GM23338 (cell line): ENCODE results near the gene DCLK3. TPM values are rescaled to one million over a fixed set of nuclear protein-coding genes. Genes with fewer than 3 reads are reported as not detected.
A peak's percentile ranks its signal among the peaks of the same experiment; 100 is the strongest.

Experiments used
- ATAC-seq: fragments of 200-7000 bp; cut with Tn5 transposase; 3 replicates; pipeline ENCODE4 v1.9.1; 2020
- DNase-seq: peaks from one replicate; pipeline ENCODE4 v3.0.0-alpha.2; 2015; ENCODE audit warnings: low spot score
- H2AFZ ChIP-seq: fragments of 200-600 bp; sonication (generic); 2 replicates; pipeline ENCODE4 v1.8.0; 2016; ENCODE audit warnings: antibody characterized with exemption, mild to moderate bottlenecking, moderate library complexity
- H3F3A ChIP-seq: fragments of 200-600 bp; sonication (generic); replicated peaks from 2 replicates; pipeline ENCODE4 v1.8.0; 2017; ENCODE audit warnings: antibody characterized with exemption, mixed run types, low read depth
- H3K27ac ChIP-seq: fragments of 200-600 bp; sonication (generic); 2 replicates; pipeline ENCODE4 v1.6.1; 2016; ENCODE audit warnings: low read depth
- H3K27me3 ChIP-seq: fragments of 200-600 bp; sonication (generic); 2 replicates; pipeline ENCODE4 v1.8.0; 2016; ENCODE audit warnings: mild to moderate bottlenecking, mixed run types, moderate library complexity; ENCODE audit not compliant: insufficient read depth
- H3K36me3 ChIP-seq: fragments of 200-600 bp; sonication (generic); 2 replicates; pipeline ENCODE4 v1.8.0; 2016; ENCODE audit warnings: mild to moderate bottlenecking; ENCODE audit not compliant: insufficient read depth
- H3K4me1 ChIP-seq: fragments of 200-600 bp; sonication (generic); 2 replicates; pipeline ENCODE4 v1.8.0; 2016; ENCODE audit warnings: mild to moderate bottlenecking, moderate library complexity; ENCODE audit not compliant: insufficient read depth
- H3K4me2 ChIP-seq: fragments of 200-600 bp; sonication (generic); 2 replicates; pipeline ENCODE4 v1.7.1; 2017; ENCODE audit warnings: mixed run types
- H3K4me3 ChIP-seq: fragments of 200-600 bp; sonication (generic); 2 replicates; pipeline ENCODE4 v1.6.1; 2016; ENCODE audit warnings: mixed run types
- H3K79me2 ChIP-seq: fragments of 200-600 bp; sonication (generic); replicated peaks from 2 replicates; pipeline ENCODE4 v1.8.0; 2017; ENCODE audit warnings: mild to moderate bottlenecking; ENCODE audit not compliant: insufficient read depth
- H3K9me2 ChIP-seq: fragments of 200-600 bp; sonication (generic); 2 replicates; pipeline ENCODE4 v1.8.0; 2017; ENCODE audit not compliant: insufficient read depth
- H4K20me1 ChIP-seq: fragments of 200-600 bp; sonication (generic); replicated peaks from 2 replicates; pipeline ENCODE4 v1.8.0; 2017; ENCODE audit warnings: mild to moderate bottlenecking; ENCODE audit not compliant: insufficient read depth
- H3K27ac Mint-ChIP-seq: 2 replicates; pipeline ENCODE4 v1.8.0; 2020; ENCODE audit warnings: inconsistent platforms, mild to moderate bottlenecking, moderate library complexity, mixed read lengths
- H3K27me3 Mint-ChIP-seq: 3 replicates; pipeline ENCODE4 v1.8.0; 2022; ENCODE audit warnings: low read depth, mild to moderate bottlenecking, moderate library complexity, mixed read lengths, inconsistent platforms; ENCODE audit not compliant: insufficient read depth, poor library complexity
- H3K36me3 Mint-ChIP-seq: 3 replicates; pipeline ENCODE4 v1.8.0; 2021; ENCODE audit warnings: low read depth, mild to moderate bottlenecking, inconsistent platforms, moderate library complexity, mixed read lengths
- H3K4me1 Mint-ChIP-seq: 3 replicates; pipeline ENCODE4 v1.8.0; 2020; ENCODE audit warnings: mild to moderate bottlenecking, inconsistent platforms, mixed read lengths
- H3K4me3 Mint-ChIP-seq: 3 replicates; pipeline ENCODE4 v1.8.0; 2021; ENCODE audit warnings: moderate library complexity, mild to moderate bottlenecking, inconsistent platforms, mixed read lengths
- H3K9me3 Mint-ChIP-seq: 3 replicates; pipeline ENCODE4 v1.8.0; 2020; ENCODE audit warnings: moderate library complexity, mild to moderate bottlenecking, inconsistent platforms, mixed read lengths
- ETS1 ChIP-seq: IDR thresholded peaks from 2 replicates; pipeline ENCODE4 v1.6.1; 2016; ENCODE audit warnings: antibody characterized with exemption
- EZH2 ChIP-seq: fragments of 200-600 bp; sonication (generic); IDR thresholded peaks from one replicate; pipeline ENCODE4 v1.8.0; 2017; ENCODE audit warnings: antibody characterized with exemption, mild to moderate bottlenecking, low read depth; ENCODE audit not compliant: unreplicated experiment
- EZH2phosphoT487 ChIP-seq: fragments of 200-600 bp; sonication (generic); IDR thresholded peaks from one replicate; pipeline ENCODE4 v1.8.1; 2018; ENCODE audit warnings: antibody characterized with exemption; ENCODE audit not compliant: unreplicated experiment
- JUNB ChIP-seq: IDR thresholded peaks from one replicate; pipeline ENCODE4 v1.6.1; 2016; ENCODE audit warnings: antibody characterized with exemption; ENCODE audit not compliant: unreplicated experiment
- POLR2AphosphoS5 ChIP-seq: IDR thresholded peaks from 2 replicates; pipeline ENCODE4 v1.6.1; 2016; ENCODE audit warnings: antibody characterized with exemption, low read depth
- STAT1 ChIP-seq: IDR thresholded peaks from one replicate; pipeline ENCODE4 v1.6.1; 2016; ENCODE audit warnings: antibody characterized with exemption; ENCODE audit not compliant: unreplicated experiment
- ZNF114 ChIP-seq: fragments of 250-450 bp; sonication (Bioruptor Pico); IDR thresholded peaks from 2 replicates; pipeline ENCODE4 v1.5.0; 2020; ENCODE audit warnings: mild to moderate bottlenecking, moderate library complexity
- ZNF331 ChIP-seq: fragments of 250-450 bp; sonication (Bioruptor Pico); IDR thresholded peaks from 2 replicates; pipeline ENCODE4 v1.5.0; 2020; ENCODE audit warnings: low read depth, mild to moderate bottlenecking, moderate library complexity
- polyA plus RNA-seq: library from polyadenylated mRNA; unstranded; fragments of >200 nt; fragmentation: Nextera tagmentation; extraction: Ambion mirVana; gene quantifications from 2 replicates; pipeline ENCODE4 v1.2.1, GENCODE V29; 2016
- total RNA-seq: library from RNA; depleted of rRNA; stranded (reverse); fragments of >200 nt; shearing (Covaris generic); gene quantifications from 2 replicates; pipeline ENCODE4 v1.2.3, GENCODE V29; 2014
- TF ChIP-seq, protein P1 (sequence below), 2 experiments: fragments of 200-600 bp in 1 of 2; sonication (generic) in 1 of 2; conservative IDR thresholded peaks; 2 replicates each; pipeline versions ENCODE4 v1.5.1 to v1.6.1; 2016 to 2017; ENCODE audit warnings: antibody characterized with exemption in 2 of 2, low read depth in 2 of 2, mild to moderate bottlenecking in 2 of 2, moderate library complexity in 1 of 2

DCLK3 gene
- total and polyA plus RNA-seq, 2 experiments from 2014 or later = 0.40 to 0.66 TPM

- TF ChIP-seq, protein P1, sequence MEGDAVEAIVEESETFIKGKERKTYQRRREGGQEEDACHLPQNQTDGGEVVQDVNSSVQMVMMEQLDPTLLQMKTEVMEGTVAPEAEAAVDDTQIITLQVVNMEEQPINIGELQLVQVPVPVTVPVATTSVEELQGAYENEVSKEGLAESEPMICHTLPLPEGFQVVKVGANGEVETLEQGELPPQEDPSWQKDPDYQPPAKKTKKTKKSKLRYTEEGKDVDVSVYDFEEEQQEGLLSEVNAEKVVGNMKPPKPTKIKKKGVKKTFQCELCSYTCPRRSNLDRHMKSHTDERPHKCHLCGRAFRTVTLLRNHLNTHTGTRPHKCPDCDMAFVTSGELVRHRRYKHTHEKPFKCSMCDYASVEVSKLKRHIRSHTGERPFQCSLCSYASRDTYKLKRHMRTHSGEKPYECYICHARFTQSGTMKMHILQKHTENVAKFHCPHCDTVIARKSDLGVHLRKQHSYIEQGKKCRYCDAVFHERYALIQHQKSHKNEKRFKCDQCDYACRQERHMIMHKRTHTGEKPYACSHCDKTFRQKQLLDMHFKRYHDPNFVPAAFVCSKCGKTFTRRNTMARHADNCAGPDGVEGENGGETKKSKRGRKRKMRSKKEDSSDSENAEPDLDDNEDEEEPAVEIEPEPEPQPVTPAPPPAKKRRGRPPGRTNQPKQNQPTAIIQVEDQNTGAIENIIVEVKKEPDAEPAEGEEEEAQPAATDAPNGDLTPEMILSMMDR (conservative IDR thresholded peaks at IDR 0.05; ENCODE audit: low read depth in 2 of 2) = no peak
- no peak for TF ChIP-seq EZH2
- no peak for TF ChIP-seq STAT1
- TF ChIP-seq POLR2AphosphoS5 = no peak
- TF ChIP-seq ETS1 = no peak
- TF ChIP-seq ZNF331 (CRISPR knock-in tag) = no peak
- TF ChIP-seq ZNF114 (CRISPR knock-in tag) = no peak
- no peak for TF ChIP-seq EZH2phosphoT487
- no peak for TF ChIP-seq JUNB
Observed at GRCh38 chr3:36709281-36709680, 55.1 kb downstream of the DCLK3 start (continued).

DNA sequence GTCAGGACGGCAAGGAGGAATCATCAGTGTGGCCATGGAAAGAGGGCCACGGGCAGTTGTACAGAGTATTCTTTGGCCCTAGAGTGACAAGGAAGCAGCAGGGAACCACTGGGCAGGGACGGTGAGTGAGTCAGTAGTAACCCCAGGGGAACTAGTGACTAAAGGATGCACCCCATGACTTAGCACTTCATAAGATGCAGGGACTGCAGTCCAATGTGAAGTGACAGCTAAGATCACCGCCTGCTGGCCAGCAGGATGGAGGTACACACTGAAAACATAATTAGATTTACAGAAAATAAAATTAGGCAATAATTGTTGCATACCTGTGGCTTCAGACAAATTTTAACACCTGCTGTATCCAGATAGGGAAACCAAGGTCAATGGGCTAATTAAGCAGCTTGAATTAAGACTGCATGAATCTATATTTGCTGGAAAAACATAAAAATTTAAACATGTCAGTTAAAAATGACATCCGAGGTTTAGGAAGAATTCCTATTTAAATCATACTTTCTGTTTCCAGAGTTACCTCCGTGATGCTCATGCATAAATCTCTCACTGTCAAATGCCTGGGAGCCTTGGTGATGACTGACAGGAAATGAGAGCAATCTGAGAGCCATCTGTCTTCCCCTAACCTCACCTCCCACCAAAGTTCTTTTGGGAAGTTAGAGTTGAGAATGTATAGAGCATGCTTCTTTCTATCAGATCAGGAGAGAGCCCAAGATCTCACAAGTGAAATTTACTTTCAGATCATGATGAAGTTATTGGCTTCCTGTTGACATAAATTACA is 56.5 kb downstream of the DCLK3 start:
- no peaks in the 10 kb centered on the region for H3K9me3 Mint-ChIP-seq
- H3K4me3 Mint-ChIP-seq = no peak overlapping the region
- Histone ChIP-seq H3F3A (no peaks in the 10 kb centered on the region), H3K27me3 (no peaks in the 10 kb centered on the region), H4K20me1 (no peaks in the 10 kb centered on the region), H3K79me2 (no peaks in the 10 kb centered on the region), H3K4me1 (no peaks in the 10 kb centered on the region), H3K4me2 (no peak overlapping the region), H3K27ac (no peak overlapping the region), H2AFZ (no peak overlapping the region), H3K36me3 (no peaks in the 10 kb centered on the region), H3K4me3 (no peak overlapping the region), H3K9me2 (0 out of 2 replicates have a peak, but pooled peaks cover 2% of the 10 kb centered on the region)
- DNase-seq = peak; percentile 40
- peaks cover 2% of the 10 kb centered on the region; the same call in 1 of the 3 replicates for H3K4me1 Mint-ChIP-seq
- no peaks in the 10 kb centered on the region for H3K36me3 Mint-ChIP-seq
- TF ChIP-seq, protein P1 (conservative IDR thresholded peaks at IDR 0.05; ENCODE audit: low read depth in 2 of 2) = peak; percentile 46 to 51
- TF ChIP-seq ETS1 = no peak
- ATAC-seq = peak; percentile 67
- H3K27ac Mint-ChIP-seq = no peak overlapping the region; the same call in 1 of the 2 replicates
- peaks cover 4% of the 10 kb centered on the region for H3K27me3 Mint-ChIP-seq
